RWPE1 (cell line): ENCODE data around the gene CHST1.

Experiments
- CTCF ChIA-PET: fragments of 350-600 bp; sonication (Branson Sonifier 250); formaldehyde crosslinking; extraction: SDS; loops from one replicate; lab custom pipeline; 2021; lab: Yijun Ruan, JAX
- POLR2A ChIA-PET: fragments of 400-600 bp; formaldehyde crosslinking; extraction: SDS; loops from one replicate; lab custom pipeline; 2020; ENCODE audit warnings: antibody characterized with exemption; ENCODE audit not compliant: low non-redundant PET; lab: Yijun Ruan, JAX
- DNase-seq: peaks from one replicate; pipeline ENCODE4 v3.0.0; 2012; ENCODE audit warnings: low spot score
- H3K27ac ChIP-seq: fragments of 450-650 bp; 2 replicates; pipeline ENCODE4 v1.5.1; 2017
- TF ChIP-seq, protein P1 (sequence below): fragments of 450-650 bp; conservative IDR thresholded peaks from 2 replicates; pipeline ENCODE4 v1.5.1; 2017; ENCODE audit warnings: low read depth, mild to moderate bottlenecking

CHST1 gene

GRCh38 chr11:45603946-45604682, 61.3 kb downstream of the CHST1 start:
- POLR2A ChIA-PET = no interaction called here
- CTCF ChIA-PET = no interaction called here
- TF ChIP-seq, protein P1, sequence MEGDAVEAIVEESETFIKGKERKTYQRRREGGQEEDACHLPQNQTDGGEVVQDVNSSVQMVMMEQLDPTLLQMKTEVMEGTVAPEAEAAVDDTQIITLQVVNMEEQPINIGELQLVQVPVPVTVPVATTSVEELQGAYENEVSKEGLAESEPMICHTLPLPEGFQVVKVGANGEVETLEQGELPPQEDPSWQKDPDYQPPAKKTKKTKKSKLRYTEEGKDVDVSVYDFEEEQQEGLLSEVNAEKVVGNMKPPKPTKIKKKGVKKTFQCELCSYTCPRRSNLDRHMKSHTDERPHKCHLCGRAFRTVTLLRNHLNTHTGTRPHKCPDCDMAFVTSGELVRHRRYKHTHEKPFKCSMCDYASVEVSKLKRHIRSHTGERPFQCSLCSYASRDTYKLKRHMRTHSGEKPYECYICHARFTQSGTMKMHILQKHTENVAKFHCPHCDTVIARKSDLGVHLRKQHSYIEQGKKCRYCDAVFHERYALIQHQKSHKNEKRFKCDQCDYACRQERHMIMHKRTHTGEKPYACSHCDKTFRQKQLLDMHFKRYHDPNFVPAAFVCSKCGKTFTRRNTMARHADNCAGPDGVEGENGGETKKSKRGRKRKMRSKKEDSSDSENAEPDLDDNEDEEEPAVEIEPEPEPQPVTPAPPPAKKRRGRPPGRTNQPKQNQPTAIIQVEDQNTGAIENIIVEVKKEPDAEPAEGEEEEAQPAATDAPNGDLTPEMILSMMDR = no peak
- H3K27ac ChIP-seq = no peak overlapping the region
- DNase-seq = no peak

DNA sequence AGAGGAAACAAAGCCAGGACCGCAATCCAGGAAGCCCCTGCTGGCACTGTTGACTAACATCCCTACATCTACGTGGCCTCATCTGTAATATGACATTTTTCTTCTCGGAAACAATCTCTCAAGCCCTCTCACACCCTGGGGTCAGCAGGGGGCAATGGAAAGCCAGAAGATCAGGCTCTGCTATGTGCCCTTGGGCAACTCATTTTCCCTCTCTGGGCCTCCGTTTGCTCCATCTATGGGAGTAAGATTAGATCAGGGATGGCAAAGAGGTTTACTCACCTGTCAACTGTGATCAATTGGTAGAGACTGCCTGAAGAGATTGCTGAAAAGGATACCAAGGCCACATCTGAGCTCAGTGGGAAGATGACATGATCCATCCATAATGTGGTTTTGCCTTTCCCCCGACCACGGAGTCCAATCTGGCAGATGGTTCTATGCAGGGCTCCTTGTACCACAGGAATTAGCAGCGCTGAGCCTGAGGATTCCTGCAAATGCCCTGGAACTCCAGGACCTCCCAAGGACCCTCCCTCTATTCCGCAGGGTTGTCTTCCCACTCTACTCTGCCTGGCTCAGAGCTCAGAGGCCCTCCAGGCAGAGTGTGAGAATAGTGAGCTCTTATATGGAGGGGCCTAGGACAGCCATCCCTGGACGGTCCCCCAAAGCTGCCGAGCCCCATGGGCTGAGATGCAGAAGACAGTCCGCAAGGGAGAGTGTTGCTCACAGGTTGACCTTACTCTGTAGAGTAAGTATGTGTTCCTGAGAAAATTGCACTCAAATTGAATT, 66.1 kb downstream of the CHST1 start:
- TF ChIP-seq, protein P1 = no peak
- ChIA-PET CTCF (interaction anchor here (0.6 kb wide), 1 partner anchor 17 kb away, joined by 3 read pairs; no protein-coding TSS in a partner anchor), POLR2A (no interaction called here)
- H3K27ac ChIP-seq = no peak overlapping the region
- no peak for DNase-seq
